ENCODE measurements around the gene COBL. TPM values are rescaled to one million over a fixed set of nuclear protein-coding genes. Genes with fewer than 3 reads are reported as not detected.

The COBL gene
- total and polyA plus RNA-seq, 3 experiments from 2014 or later, result not detected

DNA sequence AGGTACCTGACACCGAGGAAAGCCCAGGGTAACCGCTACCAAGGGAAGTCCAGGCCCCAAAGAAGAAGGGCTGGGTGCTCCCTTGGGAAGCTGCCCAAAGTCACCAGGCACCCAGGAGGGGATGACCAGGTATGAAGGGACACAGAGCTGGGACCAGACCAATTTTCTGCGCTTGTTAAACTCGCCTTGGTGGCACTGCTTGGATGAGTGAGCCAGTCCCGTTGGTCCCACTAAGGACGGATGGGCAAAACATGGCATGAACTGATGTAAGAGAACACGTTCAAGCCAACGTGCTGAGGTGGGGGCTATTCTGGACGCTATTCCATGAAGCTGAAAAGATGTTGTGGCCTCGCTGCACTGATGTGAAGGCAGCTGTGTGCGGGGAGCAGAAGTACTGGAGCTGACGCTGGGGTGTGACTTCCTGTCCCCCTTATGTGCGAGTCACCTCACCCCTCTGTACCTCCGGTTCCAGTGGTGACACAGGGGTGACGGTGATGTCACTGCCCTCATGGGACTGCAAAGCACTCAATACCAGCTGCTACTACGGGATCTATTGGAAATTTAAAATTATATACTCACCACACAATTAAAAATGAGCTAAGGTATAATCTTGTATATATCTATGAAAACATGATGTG lies 73.6 kb downstream of the COBL start:
- no peak for DNase-seq
- Histone ChIP-seq H3K4me1 (ENCODE audit: insufficient read depth, low read length) (no peaks in the 10 kb centered on the region), H3K36me3 (ENCODE audit: insufficient read depth, low read length) (no peaks in the 10 kb centered on the region), H3K27me3 (ENCODE audit: insufficient read depth, low read length, poor library complexity, severe bottlenecking) (no peaks in the 10 kb centered on the region), H3K9me3 (ENCODE audit: low read length) (no peaks in the 10 kb centered on the region), H3K27ac (ENCODE audit: low read depth, low read length) (no peak overlapping the region), H3K4me3 (ENCODE audit: low read length) (no peak overlapping the region)
- Mint-ChIP-seq H3K36me3 (no peaks in the 10 kb centered on the region), H3K4me1 (no peaks in the 10 kb centered on the region), H3K27ac (no peak overlapping the region), H3K4me3 (no peak overlapping the region), H3K27me3 (peaks cover 0 to 9% of the 10 kb centered on the region in 2 donors), H3K9me3 (peaks cover 0 to 3% (median 0%) of the 10 kb centered on the region in 5 donors)
- POLR2A ChIA-PET, result no interaction called here
- CTCF ChIA-PET, result no interaction called here

DNA sequence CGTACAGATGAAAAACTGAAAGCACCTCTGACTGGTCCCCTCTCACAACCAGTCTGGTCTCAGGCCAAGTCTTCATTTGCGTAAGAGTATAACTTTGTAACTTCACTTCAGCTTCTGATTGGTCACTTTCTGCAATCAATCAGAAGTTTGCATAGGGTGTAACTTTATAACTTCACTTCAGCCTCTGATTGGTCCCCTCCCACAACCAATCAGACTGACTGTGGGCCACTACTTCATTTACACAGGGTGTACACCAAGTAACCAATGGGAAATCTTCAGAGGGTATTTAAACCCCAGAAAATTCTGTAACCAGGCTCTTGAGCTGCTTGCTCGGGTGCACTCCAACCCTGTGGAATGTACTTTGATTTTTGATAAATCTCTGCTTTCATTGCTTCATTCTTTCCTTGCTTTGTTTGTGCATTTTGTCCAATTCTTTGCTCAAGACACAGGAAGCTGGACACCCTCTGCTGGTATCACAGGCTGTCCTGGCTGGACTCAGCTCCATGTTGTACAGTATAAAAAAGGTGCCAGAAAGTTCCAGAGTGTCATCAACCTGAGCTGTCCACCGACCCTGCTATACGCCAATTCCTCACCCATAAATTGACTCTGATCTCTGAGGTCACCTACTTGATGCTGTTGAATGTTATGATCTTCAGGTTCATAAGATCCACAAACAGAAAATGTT lies 74.5 kb downstream of the COBL start:
- Histone ChIP-seq H3K36me3 (ENCODE audit: insufficient read depth, low read length) (no peaks in the 10 kb centered on the region), H3K9me3 (ENCODE audit: low read length) (no peaks in the 10 kb centered on the region), H3K4me1 (ENCODE audit: insufficient read depth, low read length) (no peaks in the 10 kb centered on the region), H3K27ac (ENCODE audit: low read depth, low read length) (no peak overlapping the region), H3K27me3 (ENCODE audit: insufficient read depth, low read length, poor library complexity, severe bottlenecking) (no peaks in the 10 kb centered on the region), H3K4me3 (ENCODE audit: low read length) (no peak overlapping the region)
- Mint-ChIP-seq H3K9me3 (peaks cover 0 to 3% (median 0%) of the 10 kb centered on the region in 5 donors), H3K27ac (no peak overlapping the region), H3K27me3 (peaks cover 0 to 9% of the 10 kb centered on the region in 2 donors), H3K4me3 (no peak overlapping the region), H3K36me3 (no peaks in the 10 kb centered on the region), H3K4me1 (no peaks in the 10 kb centered on the region)
- POLR2A ChIA-PET, result no interaction called here
- DNase-seq, result no peak
- CTCF ChIA-PET, result no interaction called here

GRCh38 chr7:51240868-51241267 lies 75.7 kb downstream of the COBL start:
- no peaks in the 10 kb centered on the region for H3K9me3 ChIP-seq (ENCODE audit: low read length)
- H3K4me1 ChIP-seq (ENCODE audit: insufficient read depth, low read length), result no peaks in the 10 kb centered on the region
- Mint-ChIP-seq H3K36me3 (no peaks in the 10 kb centered on the region), H3K9me3 (peaks cover 0 to 3% (median 0%) of the 10 kb centered on the region in 5 donors), H3K4me3 (no peak overlapping the region), H3K4me1 (no peaks in the 10 kb centered on the region), H3K27me3 (peaks cover 0 to 6% of the 10 kb centered on the region in 2 donors), H3K27ac (no peak overlapping the region)
- no peak overlapping the region for H3K4me3 ChIP-seq (ENCODE audit: low read length)
- H3K27ac ChIP-seq (ENCODE audit: low read depth, low read length), result no peak overlapping the region
- H3K27me3 ChIP-seq (ENCODE audit: insufficient read depth, low read length, poor library complexity, severe bottlenecking), result no peaks in the 10 kb centered on the region
- CTCF ChIA-PET, result no interaction called here
- no peak for DNase-seq
- POLR2A ChIA-PET, result no interaction called here
- no peaks in the 10 kb centered on the region for H3K36me3 ChIP-seq (ENCODE audit: insufficient read depth, low read length)

DNA sequence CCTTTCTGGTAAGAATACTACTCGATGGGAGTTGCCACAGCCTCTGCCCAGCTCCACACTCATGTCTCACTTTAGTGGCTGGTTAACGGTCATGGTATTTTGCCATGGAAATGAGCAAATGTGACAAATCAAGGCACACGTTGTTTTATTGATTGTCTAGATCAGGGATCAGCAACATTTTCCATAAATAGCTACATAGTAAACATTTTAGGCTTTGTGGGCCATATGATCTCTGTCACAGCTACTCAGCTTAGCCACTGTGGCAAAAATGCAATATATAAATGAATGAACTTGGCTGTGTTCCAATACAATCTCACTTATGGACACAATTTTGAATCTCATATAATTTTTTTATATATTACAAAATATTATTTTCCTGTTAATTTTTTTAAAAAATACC lies 76.9 kb downstream of the COBL start:
- H3K27me3 ChIP-seq (ENCODE audit: insufficient read depth, low read length, poor library complexity, severe bottlenecking), result no peaks in the 10 kb centered on the region
- Mint-ChIP-seq H3K27ac (no peak overlapping the region), H3K4me3 (no peak overlapping the region), H3K27me3 (peaks cover 0 to 6% of the 10 kb centered on the region in 2 donors), H3K36me3 (no peaks in the 10 kb centered on the region), H3K4me1 (no peaks in the 10 kb centered on the region), H3K9me3 (peaks cover 0 to 3% (median 0%) of the 10 kb centered on the region in 5 donors)
- no peak overlapping the region for H3K4me3 ChIP-seq (ENCODE audit: low read length)
- no peak for DNase-seq
- CTCF ChIA-PET, result no interaction called here
- no peaks in the 10 kb centered on the region for H3K9me3 ChIP-seq (ENCODE audit: low read length)
- no peaks in the 10 kb centered on the region for H3K36me3 ChIP-seq (ENCODE audit: insufficient read depth, low read length)
- POLR2A ChIA-PET, result no interaction called here
- no peaks in the 10 kb centered on the region for H3K4me1 ChIP-seq (ENCODE audit: insufficient read depth, low read length)
- H3K27ac ChIP-seq (ENCODE audit: low read depth, low read length), result no peak overlapping the region

DNA sequence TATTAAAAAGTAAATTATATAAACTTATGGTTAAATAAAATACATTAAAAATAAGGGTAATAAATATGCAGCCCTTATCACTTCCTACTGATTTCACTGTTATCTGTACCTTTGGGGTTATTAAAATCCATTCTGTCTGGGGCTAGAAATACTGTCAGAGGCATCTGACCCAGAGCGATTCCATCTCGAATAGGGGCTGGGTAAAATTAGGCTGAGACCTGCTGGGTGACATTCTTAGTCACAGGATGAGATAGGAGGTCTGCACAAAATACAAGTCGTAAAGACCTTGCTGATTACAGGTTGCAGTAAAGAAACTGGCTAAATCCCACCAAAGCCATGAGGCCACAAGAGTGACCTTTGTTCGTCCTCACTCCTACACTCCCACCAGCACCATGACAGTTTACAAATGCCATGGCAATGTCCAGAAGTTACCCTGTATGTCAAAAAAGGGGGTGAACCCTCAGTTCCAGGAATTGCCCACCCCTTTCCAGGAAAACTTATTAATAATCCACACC lies 77.6 kb downstream of the COBL start:
- H3K9me3 ChIP-seq (ENCODE audit: low read length), result no peaks in the 10 kb centered on the region
- no peak for DNase-seq
- no peaks in the 10 kb centered on the region for H3K36me3 ChIP-seq (ENCODE audit: insufficient read depth, low read length)
- H3K27ac ChIP-seq (ENCODE audit: low read depth, low read length), result no peak overlapping the region
- H3K4me3 ChIP-seq (ENCODE audit: low read length), result no peak overlapping the region
- H3K36me3 Mint-ChIP-seq, result no peaks in the 10 kb centered on the region
- ChIA-PET POLR2A (no interaction called here), CTCF (no interaction called here)
- no peak overlapping the region for H3K4me3 Mint-ChIP-seq
- no peaks in the 10 kb centered on the region for H3K4me1 Mint-ChIP-seq
- no peaks in the 10 kb centered on the region for H3K27me3 ChIP-seq (ENCODE audit: insufficient read depth, low read length, poor library complexity, severe bottlenecking)
- H3K27ac Mint-ChIP-seq, result no peak overlapping the region
- no peaks in the 10 kb centered on the region for H3K4me1 ChIP-seq (ENCODE audit: insufficient read depth, low read length)
- peaks cover 0 to 6% of the 10 kb centered on the region in 2 donors for H3K27me3 Mint-ChIP-seq
- peaks cover 0 to 1% (median 0%) of the 10 kb centered on the region in 5 donors for H3K9me3 Mint-ChIP-seq

DNA sequence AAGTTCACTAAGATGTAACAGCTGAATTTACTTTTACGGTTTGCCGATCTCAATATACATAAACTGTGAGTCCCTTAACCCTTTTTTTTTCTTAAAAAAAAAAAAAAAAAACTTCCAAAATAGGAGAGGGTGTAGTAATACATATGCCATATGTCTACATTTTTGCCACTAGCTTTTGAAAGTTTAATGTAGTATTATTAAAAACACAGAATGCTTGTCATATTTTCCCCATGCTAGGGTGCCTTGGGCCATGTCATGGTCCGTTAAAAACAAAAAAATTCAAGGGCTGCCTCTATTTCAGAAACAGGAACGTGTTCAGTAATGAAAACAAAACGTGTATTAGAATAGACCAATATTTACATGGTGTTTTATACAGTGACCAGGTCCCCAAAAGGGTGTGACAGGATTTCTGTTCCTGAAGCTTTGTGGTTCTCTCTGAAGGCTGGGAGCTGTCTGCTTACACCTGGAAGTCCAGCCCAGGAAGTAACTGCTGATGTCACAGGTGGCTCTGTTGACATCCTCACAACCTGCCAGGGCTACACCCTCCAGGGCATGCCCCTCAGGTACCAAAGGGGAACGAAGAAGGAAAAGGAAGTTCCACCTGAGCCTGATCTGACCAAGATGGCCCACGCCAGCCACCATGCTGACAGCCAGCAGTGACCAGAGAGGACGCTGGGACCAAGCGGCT lies 79.0 kb downstream of the COBL start:
- POLR2A ChIA-PET, result no interaction called here
- DNase-seq, result no peak

GRCh38 chr7:51236470-51237132 lies 80.0 kb downstream of the COBL start:
- Histone ChIP-seq H3K4me1 (ENCODE audit: insufficient read depth, low read length) (no peaks in the 10 kb centered on the region), H3K27ac (ENCODE audit: low read depth, low read length) (no peak overlapping the region), H3K4me3 (ENCODE audit: low read length) (no peak overlapping the region), H3K27me3 (ENCODE audit: insufficient read depth, low read length, poor library complexity, severe bottlenecking) (no peaks in the 10 kb centered on the region), H3K9me3 (ENCODE audit: low read length) (no peaks in the 10 kb centered on the region), H3K36me3 (ENCODE audit: insufficient read depth, low read length) (no peaks in the 10 kb centered on the region)
- Mint-ChIP-seq H3K4me1 (no peaks in the 10 kb centered on the region), H3K27me3 (peaks cover 0 to 6% of the 10 kb centered on the region in 2 donors), H3K36me3 (no peaks in the 10 kb centered on the region), H3K27ac (no peak overlapping the region), H3K4me3 (no peak overlapping the region), H3K9me3 (no peaks in the 10 kb centered on the region)
- CTCF ChIA-PET, result no interaction called here
- DNase-seq, result no peak
- POLR2A ChIA-PET, result no interaction called here

More for the DNA sequence above, 79.0 kb downstream of the COBL start:
- no peaks in the 10 kb centered on the region for H3K9me3 Mint-ChIP-seq
- no peak overlapping the region for H3K27ac Mint-ChIP-seq
- no peak overlapping the region for H3K4me3 ChIP-seq (ENCODE audit: low read length)
- CTCF ChIA-PET, result no interaction called here
- H3K4me1 Mint-ChIP-seq, result no peaks in the 10 kb centered on the region
- H3K4me1 ChIP-seq (ENCODE audit: insufficient read depth, low read length), result no peaks in the 10 kb centered on the region
- H3K27ac ChIP-seq (ENCODE audit: low read depth, low read length), result no peak overlapping the region
- no peaks in the 10 kb centered on the region for H3K27me3 ChIP-seq (ENCODE audit: insufficient read depth, low read length, poor library complexity, severe bottlenecking)
- H3K9me3 ChIP-seq (ENCODE audit: low read length), result no peaks in the 10 kb centered on the region
- H3K27me3 Mint-ChIP-seq, result peaks cover 0 to 6% of the 10 kb centered on the region in 2 donors
- no peaks in the 10 kb centered on the region for H3K36me3 Mint-ChIP-seq
- H3K4me3 Mint-ChIP-seq, result no peak overlapping the region
- no peaks in the 10 kb centered on the region for H3K36me3 ChIP-seq (ENCODE audit: insufficient read depth, low read length)
